KOPT-K1 (cell line): ENCODE results near the gene ZNF75A.
A peak's percentile ranks its signal among the peaks of the same experiment; 100 is the strongest.
"Not testable (repeated sequence)": the region's sequence is repeated elsewhere in the genome, so short reads cannot be mapped to it uniquely, and the experiment has no call there.

Experiments used
- H3K27ac ChIP-seq: fragments of 200-600 bp; sonication (generic); 2 replicates; pipeline ENCODE4 v1.5.1; 2016; ENCODE audit warnings: antibody characterized with exemption, mild to moderate bottlenecking, low read depth, low read length; ENCODE audit not compliant: poor library complexity, severe bottlenecking
- H3K36me3 ChIP-seq: fragments of 200-600 bp; sonication (generic); 2 replicates; pipeline ENCODE4 v1.5.1; 2017; ENCODE audit warnings: antibody characterized with exemption, mild to moderate bottlenecking, low read length, moderate library complexity; ENCODE audit not compliant: insufficient read depth
- H3K9me3 ChIP-seq: fragments of 200-600 bp; sonication (generic); 2 replicates; pipeline ENCODE4 v1.5.1; 2017; ENCODE audit warnings: antibody characterized with exemption, low read length, mild to moderate bottlenecking; ENCODE audit not compliant: insufficient read depth, poor library complexity, severe bottlenecking

Gene ZNF75A

GRCh38 chr16:3305109-3306068 lies at the start of gene ZNF75A, which contains the start of gene TIGD7:
Gene ZNF75A, plus strand, starts transcription at chr16:3305497. Its CDS starts 2,932 bp downstream, at chr16:3308429.
Gene TIGD7, minus strand, starts transcription at chr16:3305430. Its CDS starts 4,816 bp downstream, at chr16:3300614.
- H3K36me3 ChIP-seq, result peaks cover 32% of the 10 kb centered on the region
- peaks cover 71% of the 10 kb centered on the region for H3K9me3 ChIP-seq
- H3K27ac ChIP-seq, result peak within 1 kb of the TSS; percentile 77

GRCh38 chr16:3256146-3256865 lies 49.0 kb upstream of the ZNF75A start, which contains the start of gene MEFV:
Gene MEFV, minus strand, starts transcription at chr16:3256633. Its CDS starts 46 bp downstream, at chr16:3256587.
- Histone ChIP-seq H3K9me3 (no peaks in the 10 kb centered on the region), H3K27ac (no peak within 1 kb of the TSS), H3K36me3 (no peaks in the 10 kb centered on the region)

GRCh38 chr16:3256866-3257465 lies 48.3 kb upstream of the ZNF75A start:
- H3K36me3 ChIP-seq, result no peaks in the 10 kb centered on the region
- H3K27ac ChIP-seq, result no peak overlapping the region
- H3K9me3 ChIP-seq, result no peaks in the 10 kb centered on the region

- no peaks in the 10 kb centered on the region for H3K36me3 ChIP-seq
- H3K9me3 ChIP-seq, result no peaks in the 10 kb centered on the region
- no peak overlapping the region for H3K27ac ChIP-seq
Measured at GRCh38 chr16:3259836-3260235, 45.5 kb upstream of the ZNF75A start.

- Histone ChIP-seq H3K27ac (no peak overlapping the region), H3K36me3 (no peaks in the 10 kb centered on the region), H3K9me3 (no peaks in the 10 kb centered on the region)
Measured at GRCh38 chr16:3262517-3262916, 42.8 kb upstream of the ZNF75A start.

- Histone ChIP-seq H3K9me3 (no peaks in the 10 kb centered on the region), H3K27ac (peak overlapping the region; percentile 79), H3K36me3 (no peaks in the 10 kb centered on the region)
Measured at GRCh38 chr16:3264137-3265036, 40.9 kb upstream of the ZNF75A start.

GRCh38 chr16:3266873-3267537 lies 38.3 kb upstream of the ZNF75A start:
- Histone ChIP-seq H3K27ac (no peak overlapping the region), H3K9me3 (no peaks in the 10 kb centered on the region), H3K36me3 (no peaks in the 10 kb centered on the region)

- Histone ChIP-seq H3K9me3 (no peaks in the 10 kb centered on the region), H3K27ac (no peak overlapping the region), H3K36me3 (no peaks in the 10 kb centered on the region)
Measured at GRCh38 chr16:3268294-3268693, 37.0 kb upstream of the ZNF75A start.

- H3K9me3 ChIP-seq, H3K27ac ChIP-seq, H3K36me3 ChIP-seq: not testable (repeated sequence)
Measured at GRCh38 chr16:3270718-3271117, 34.6 kb upstream of the ZNF75A start.

GRCh38 chr16:3271281-3271680 lies 34.0 kb upstream of the ZNF75A start:
- not testable (repeated sequence) for H3K27ac ChIP-seq, H3K36me3 ChIP-seq, H3K9me3 ChIP-seq

- Histone ChIP-seq H3K36me3 (no peaks in the 10 kb centered on the region), H3K9me3 (no peaks in the 10 kb centered on the region), H3K27ac (peak overlapping the region; percentile 47)
Measured at GRCh38 chr16:3274490-3274889, 30.8 kb upstream of the ZNF75A start.

- no peaks in the 10 kb centered on the region for H3K36me3 ChIP-seq
- H3K9me3 ChIP-seq, result no peaks in the 10 kb centered on the region
- H3K27ac ChIP-seq, result peak overlapping the region; percentile 47
Measured at GRCh38 chr16:3274947-3275346, 30.4 kb upstream of the ZNF75A start.

- H3K36me3 ChIP-seq, result no peaks in the 10 kb centered on the region
- H3K27ac ChIP-seq, result no peak overlapping the region
- no peaks in the 10 kb centered on the region for H3K9me3 ChIP-seq
Measured at GRCh38 chr16:3276679-3277078, 28.6 kb upstream of the ZNF75A start.
